ENCODE measurements around the gene PCSK6.

GRCh38 chr15:101526442-101526841 lies 36.9 kb upstream of the PCSK6 start:
- TF ChIP-seq CTCF (IDR thresholded peaks at IDR 0.05) (no peak), EP300 (IDR thresholded peaks at IDR 0.05) (no peak)
